GM20431 (cell line): ENCODE data around the gene TRIM52.
"Not testable (repeated sequence)": the region's sequence is repeated elsewhere in the genome, so short reads cannot be mapped to it uniquely, and the experiment has no call there.

Experiments used
- in situ Hi-C: fragments of 300-500 bp; cut with MseI, MboI; formaldehyde crosslinking; loops from one replicate; pipeline ENCODE4 v1.15.0; 2020; ENCODE audit warnings: low sequenced_read_pairs; ENCODE audit not compliant: unreplicated experiment

Gene TRIM52

GRCh38 chr5:181217111-181217802 is 43.7 kb downstream of the TRIM52 start:
- in situ Hi-C loops, result no loop called here

DNA sequence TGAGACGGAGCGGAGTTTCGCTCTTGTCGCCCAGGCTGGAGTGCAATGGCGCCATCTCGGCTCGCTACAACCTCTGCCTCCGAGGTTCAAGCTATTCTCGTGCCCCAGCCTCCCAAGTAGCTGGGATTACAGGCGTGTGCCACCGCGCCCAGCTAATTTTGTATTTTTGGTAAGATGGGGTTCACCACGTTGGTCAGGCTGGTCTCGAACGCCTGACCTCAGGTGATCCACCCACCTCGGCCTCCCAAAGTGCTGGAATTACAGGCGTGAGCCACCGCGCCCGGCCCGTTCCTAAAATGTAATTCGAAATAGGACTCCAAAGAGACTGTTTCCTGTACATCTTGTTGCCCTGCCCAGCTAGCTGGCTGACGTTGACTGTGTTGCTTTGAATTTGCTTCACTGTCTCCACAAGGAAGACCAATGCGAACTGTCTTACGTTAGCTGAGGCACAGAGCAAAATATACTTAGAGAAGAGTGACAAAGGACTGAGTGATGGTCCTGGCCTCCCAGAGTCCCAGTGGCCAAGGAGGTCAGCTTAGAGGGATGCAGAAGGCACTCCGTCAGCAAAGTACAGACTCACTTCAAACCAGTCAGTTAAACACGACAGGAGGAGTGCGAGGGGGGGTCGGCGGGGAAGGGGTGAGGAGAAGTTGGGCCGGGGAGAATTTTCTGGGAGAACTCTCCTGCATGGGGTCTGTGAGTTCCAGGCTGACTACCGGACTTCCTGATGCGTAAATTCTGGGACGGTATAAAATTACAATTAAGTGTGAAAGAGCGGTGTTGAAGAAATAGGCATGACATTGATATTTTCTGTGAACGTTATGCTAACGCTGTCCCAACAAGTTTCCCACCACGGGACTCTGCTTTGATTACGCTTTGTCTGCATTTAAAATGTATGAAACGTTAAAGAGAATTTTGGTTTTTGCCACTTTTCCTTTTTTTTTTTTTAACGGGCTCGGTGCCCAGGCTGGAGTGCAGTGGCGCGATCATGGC is 44.6 kb downstream of the TRIM52 start:
- in situ Hi-C loops, result no loop called here

GRCh38 chr5:181214249-181214648 is 46.7 kb downstream of the TRIM52 start:
- in situ Hi-C loops, result not testable (repeated sequence)

GRCh38 chr5:181212934-181213333 is 48.0 kb downstream of the TRIM52 start:
- in situ Hi-C loops, result no loop called here

DNA sequence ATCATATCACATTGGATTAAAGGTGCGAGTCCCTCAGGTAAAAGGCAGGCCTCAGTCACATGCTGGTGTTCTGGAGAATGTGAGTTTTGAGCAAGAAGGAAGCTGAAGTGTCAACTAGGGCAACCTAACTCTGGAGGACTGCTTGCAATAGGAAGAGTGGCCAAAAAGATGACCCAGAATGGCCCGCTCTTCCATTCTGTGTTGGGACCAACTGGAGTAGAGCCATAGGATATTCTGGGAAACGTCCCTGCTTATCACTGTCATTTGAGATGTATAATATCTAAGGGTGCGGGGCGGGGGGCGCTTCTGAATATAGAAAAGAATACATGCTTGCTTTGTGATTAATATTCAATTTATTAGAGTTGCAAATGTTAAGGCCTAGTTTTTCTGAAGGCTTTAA is 48.9 kb downstream of the TRIM52 start:
- in situ Hi-C loops, result no loop called here

DNA sequence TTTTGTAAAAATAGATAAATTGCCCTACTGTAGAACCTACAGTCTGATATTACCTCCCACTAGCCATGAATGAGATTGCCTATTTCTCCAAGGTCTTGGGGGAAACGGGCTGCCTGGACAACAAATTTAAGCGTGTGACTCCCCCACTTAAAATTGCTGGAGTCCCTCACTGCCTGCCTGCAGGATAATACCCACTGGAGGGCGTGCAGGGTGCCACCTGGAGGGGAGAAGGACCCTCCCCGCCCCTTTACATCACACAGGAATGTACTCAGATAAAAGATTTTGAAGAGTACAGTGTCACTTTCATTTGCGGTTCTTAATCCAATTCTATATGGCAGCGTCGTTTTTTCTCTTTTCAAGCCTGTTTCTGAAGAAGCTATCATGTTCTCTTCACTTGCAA is 49.7 kb downstream of the TRIM52 start:
- in situ Hi-C loops, result no loop called here

- in situ Hi-C loops, result not testable (repeated sequence)
These were observed 50.2 kb downstream of the TRIM52 start for GRCh38 chr5:181210698-181211097.

GRCh38 chr5:181210148-181210547 is 50.8 kb downstream of the TRIM52 start:
- in situ Hi-C loops, result not testable (repeated sequence)

DNA sequence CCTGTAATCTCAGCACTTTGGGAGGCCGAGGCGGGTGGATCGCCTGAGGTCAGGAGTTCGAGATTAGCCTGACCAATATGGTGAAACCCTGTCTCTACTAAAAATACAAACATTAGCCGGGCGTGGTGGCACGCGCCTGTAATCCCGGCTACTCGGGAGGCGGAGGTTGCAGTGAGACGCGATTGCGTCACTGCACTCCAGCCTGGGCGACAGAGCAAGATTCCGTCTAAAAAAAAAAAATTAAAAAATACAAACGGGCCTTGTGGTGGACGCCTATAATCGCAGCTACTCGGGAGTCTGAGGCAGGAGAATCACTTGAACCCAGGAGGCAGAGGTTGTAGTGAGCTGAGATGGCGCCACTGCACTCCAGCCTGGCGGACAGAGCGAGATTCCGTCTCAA is 51.9 kb downstream of the TRIM52 start:
- in situ Hi-C loops, result not testable (repeated sequence)

DNA sequence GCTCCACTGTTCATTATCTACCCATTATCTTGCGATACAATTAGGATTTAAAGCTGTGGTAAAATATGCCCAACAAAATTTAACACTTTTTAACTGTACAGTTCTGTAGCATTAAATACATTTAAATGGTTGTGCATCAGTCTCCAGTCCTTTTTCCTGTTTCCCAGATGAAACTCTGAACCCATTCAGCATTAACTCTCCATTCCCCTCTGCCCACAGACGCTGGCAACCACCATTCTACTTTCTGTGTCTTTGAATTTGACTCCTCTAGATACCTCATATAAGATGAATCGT is 53.0 kb downstream of the TRIM52 start:
- in situ Hi-C loops, result no loop called here

GRCh38 chr5:181207214-181207959 is 53.6 kb downstream of the TRIM52 start:
- in situ Hi-C loops, result no loop called here

DNA sequence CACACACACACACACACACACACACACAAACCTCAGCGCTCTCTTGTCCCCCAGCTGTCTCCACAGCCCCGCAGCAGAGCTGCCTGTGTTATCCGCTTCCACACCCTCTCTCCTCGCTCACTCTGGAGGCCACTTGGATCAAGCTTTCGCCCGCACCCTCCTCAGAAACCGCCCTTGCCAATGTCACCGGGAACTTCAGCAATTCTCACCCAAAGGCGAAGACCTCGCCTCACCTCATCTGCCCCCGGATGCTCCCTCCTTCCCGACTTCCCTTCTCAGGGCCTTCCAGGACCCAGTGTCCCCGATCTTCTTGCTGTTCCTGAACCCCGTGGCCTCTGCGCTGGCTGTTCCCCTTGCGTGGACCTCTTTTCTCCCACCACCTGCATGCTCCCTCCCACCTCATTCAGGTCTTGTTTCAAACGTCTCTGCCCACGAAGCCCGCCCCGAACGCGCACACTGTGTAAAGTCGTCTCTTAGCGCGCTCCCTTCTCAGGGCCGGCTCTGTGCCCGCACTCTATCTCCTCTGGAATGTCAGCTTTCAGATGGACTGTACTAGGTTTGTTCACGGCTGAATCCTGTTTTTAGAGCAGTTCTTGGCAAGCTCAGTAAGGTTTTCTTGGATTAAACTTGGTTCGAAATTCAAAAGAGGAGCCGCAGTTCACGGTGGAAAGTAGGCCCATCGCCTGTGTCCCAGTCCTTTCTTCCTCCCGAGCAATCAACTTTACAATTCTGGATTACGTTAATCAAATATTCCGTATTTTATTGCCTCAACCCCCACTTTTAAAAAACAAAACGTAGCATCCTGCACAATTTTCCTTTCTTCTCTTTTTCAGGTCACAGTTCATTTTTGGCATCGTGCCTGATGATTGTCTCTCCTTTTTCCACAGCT is 54.9 kb downstream of the TRIM52 start:
- in situ Hi-C loops, result no loop called here
